HL-60/S4 (cell line): Measurements from ENCODE around the gene TPPP.

Source experiments
- in situ Hi-C: fragments of 300-500 bp; cut with MboI; formaldehyde crosslinking; loops from 2 replicates; pipeline ENCODE4 v1.14.3; 2022; ENCODE audit warnings: low sequenced_read_pairs

Gene TPPP

GRCh38 chr5:610744-611730 lies 82.1 kb downstream of the TPPP start:
- in situ Hi-C loops = no loop called here

GRCh38 chr5:610011-610743 lies 83.0 kb downstream of the TPPP start:
- in situ Hi-C loops = no loop called here
